Measurements from ENCODE around the gene COPE.

- TF ChIP-seq, protein P1, sequence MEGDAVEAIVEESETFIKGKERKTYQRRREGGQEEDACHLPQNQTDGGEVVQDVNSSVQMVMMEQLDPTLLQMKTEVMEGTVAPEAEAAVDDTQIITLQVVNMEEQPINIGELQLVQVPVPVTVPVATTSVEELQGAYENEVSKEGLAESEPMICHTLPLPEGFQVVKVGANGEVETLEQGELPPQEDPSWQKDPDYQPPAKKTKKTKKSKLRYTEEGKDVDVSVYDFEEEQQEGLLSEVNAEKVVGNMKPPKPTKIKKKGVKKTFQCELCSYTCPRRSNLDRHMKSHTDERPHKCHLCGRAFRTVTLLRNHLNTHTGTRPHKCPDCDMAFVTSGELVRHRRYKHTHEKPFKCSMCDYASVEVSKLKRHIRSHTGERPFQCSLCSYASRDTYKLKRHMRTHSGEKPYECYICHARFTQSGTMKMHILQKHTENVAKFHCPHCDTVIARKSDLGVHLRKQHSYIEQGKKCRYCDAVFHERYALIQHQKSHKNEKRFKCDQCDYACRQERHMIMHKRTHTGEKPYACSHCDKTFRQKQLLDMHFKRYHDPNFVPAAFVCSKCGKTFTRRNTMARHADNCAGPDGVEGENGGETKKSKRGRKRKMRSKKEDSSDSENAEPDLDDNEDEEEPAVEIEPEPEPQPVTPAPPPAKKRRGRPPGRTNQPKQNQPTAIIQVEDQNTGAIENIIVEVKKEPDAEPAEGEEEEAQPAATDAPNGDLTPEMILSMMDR (IDR thresholded peaks at IDR 0.05): no peak
- TF ChIP-seq POLR2A (IDR thresholded peaks at IDR 0.05) (no peak), EP300 (IDR thresholded peaks at IDR 0.05) (no peak)
Observed at GRCh38 chr19:18895038-18895823, 24.0 kb downstream of the COPE start.

Measured in suprapubic skin (tissue), 3 donors.